ENCODE data around the gene CXXC1. TPM values are rescaled to one million over a fixed set of nuclear protein-coding genes. Genes with fewer than 3 reads are reported as not detected.

CXXC1 gene
- total RNA-seq, 1 donor from 2014 or later = 134 TPM

DNA sequence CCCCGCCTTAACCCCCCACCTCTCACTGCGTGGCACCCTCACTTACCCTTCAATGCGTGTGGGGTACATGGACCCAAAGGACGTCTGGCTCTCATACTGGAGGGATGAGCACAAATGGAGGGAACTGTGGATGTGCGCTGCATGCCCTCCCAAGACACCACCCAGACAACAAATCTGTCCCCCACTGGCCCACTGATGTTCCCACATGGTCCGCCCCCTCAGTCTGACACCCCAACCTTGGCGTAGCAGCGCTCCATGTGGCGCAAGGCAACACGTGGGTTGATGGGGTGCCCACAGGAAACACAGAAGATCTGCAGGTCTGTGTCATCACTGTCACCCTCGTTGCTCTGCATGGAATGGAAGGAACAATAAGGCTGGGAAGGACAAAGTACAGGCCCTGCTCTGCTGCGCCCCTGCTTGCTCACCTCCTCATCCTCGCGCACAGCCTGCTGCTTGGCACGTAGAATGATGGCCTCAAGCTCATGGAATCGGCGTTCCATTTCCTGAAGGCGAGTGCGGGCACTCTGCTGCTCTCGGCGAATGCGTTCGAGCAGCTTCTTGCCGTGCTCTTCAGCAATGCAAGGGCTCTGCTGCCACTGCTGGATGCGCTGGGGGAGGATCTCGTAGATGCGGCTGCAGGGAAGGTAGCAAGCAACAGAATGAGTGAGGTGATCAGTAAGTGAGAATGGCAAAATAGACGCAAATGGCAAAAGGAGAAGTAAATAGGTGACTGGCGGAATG, 3.9 kb downstream of the CXXC1 start:
- TF ChIP-seq, protein P1, sequence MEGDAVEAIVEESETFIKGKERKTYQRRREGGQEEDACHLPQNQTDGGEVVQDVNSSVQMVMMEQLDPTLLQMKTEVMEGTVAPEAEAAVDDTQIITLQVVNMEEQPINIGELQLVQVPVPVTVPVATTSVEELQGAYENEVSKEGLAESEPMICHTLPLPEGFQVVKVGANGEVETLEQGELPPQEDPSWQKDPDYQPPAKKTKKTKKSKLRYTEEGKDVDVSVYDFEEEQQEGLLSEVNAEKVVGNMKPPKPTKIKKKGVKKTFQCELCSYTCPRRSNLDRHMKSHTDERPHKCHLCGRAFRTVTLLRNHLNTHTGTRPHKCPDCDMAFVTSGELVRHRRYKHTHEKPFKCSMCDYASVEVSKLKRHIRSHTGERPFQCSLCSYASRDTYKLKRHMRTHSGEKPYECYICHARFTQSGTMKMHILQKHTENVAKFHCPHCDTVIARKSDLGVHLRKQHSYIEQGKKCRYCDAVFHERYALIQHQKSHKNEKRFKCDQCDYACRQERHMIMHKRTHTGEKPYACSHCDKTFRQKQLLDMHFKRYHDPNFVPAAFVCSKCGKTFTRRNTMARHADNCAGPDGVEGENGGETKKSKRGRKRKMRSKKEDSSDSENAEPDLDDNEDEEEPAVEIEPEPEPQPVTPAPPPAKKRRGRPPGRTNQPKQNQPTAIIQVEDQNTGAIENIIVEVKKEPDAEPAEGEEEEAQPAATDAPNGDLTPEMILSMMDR (IDR thresholded peaks at IDR 0.05) = no peak
- H3K27ac Mint-ChIP-seq = peak overlapping the region; percentile 11
- ChIA-PET CTCF (no interaction called here), POLR2A (interaction anchor here (2.7 kb wide), 1 partner anchor 73 kb away, joined by 20 read pairs; no protein-coding TSS in a partner anchor)
- peaks cover 50% of the 10 kb centered on the region for H3K4me1 Mint-ChIP-seq
- DNase-seq = no peak
- no peaks in the 10 kb centered on the region for H3K9me3 Mint-ChIP-seq
- no peak for ATAC-seq (ENCODE audit: low read depth)
- H3K4me3 Mint-ChIP-seq = no peak overlapping the region
- no peaks in the 10 kb centered on the region for H3K27me3 Mint-ChIP-seq
- H3K36me3 Mint-ChIP-seq (ENCODE audit: low read depth) = peaks cover 71% of the 10 kb centered on the region
- intact Hi-C loops (cut with micrococcal nuclease) = no loop called here

DNA sequence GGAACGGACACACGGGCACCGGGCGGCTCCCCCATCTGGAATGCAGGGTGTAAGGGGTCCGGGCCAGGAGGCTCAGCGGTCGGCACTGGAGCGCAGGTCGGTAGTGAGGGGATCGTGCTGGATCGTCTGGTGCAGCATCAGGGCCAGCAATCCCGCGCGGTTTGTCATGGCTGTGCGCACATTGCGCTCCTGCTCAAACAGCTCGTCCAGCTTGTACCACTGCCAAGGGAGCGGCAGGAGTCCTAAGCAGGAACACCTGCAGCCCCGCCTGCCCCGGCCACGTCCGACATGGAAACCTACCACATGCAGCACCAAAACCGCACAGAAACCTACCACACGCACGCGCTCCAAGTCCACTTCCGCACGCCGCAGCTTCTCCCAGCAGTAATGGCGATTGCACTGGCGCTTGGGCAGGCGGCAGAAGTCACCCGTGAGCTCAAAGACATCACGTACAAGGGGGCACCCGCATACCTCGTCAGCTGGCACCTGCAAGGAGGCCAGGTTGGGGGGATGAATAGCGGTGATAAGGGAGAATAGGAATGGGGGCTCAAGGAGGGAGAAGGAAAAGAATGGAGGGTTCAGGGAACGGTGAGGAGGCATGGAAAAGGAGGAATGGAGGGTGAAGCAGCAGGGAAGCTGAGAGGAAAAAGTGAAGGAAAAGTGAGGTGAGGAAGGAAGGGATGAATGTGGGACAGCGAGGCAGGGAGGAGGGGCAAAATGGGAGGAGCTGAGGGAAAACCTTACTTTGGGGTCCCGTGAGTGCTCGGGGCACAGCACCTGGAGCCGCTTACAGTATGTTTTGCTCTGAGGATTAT, 4.8 kb downstream of the CXXC1 start:
- ATAC-seq (ENCODE audit: low read depth) = no peak
- Mint-ChIP-seq H3K27ac (peak overlapping the region; percentile 50), H3K4me3 (peak overlapping the region; percentile 97), H3K4me1 (peaks cover 49% of the 10 kb centered on the region), H3K27me3 (no peaks in the 10 kb centered on the region), H3K36me3 (ENCODE audit: low read depth) (peaks cover 74% of the 10 kb centered on the region), H3K9me3 (no peaks in the 10 kb centered on the region)
- ChIA-PET CTCF (interaction anchor here (2.3 kb wide), 1 partner anchor 16 kb away, joined by 14 read pairs; the partner anchor contains the start of gene CFAP53), POLR2A (interaction anchor here (1.8 to 2.7 kb wide), 3 partner anchors 15 to 796 kb away, joined by 9 to 44 read pairs (median 20); partner anchors contain the start of genes C18orf32 and CFAP53)
- TF ChIP-seq, protein P1 (IDR thresholded peaks at IDR 0.05) = no peak
- intact Hi-C loops (cut with micrococcal nuclease) = no loop called here
- no peak for DNase-seq

DNA sequence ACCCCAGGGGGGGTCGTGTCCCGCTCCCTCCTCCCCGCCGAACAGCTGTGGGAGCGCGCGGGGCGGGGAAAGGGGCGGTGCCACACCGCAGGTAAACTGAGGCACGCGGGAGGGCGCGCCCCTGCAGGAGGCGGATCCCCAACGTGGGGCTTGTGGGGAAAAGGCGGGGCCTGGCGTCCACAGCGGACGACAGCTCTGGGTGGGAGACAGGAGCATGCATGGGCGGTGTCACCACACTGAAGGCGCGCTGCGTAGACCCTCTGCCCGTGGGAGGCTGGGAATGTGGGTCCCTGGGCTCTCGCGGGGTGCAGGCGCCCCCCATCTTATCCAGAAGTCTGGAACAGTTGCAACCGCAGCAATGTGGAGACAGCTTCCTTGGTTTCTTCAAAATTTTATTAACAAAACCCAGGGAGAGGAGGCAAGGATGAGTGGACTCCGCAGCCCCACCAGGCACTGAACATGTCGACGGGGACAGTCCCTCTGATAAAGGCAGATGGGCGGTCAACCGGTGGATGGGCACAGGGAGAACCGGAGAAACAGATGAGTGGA, 5.4 kb downstream of the CXXC1 start:
- Mint-ChIP-seq H3K9me3 (no peaks in the 10 kb centered on the region), H3K27ac (peak overlapping the region; percentile 93), H3K4me1 (peaks cover 44% of the 10 kb centered on the region), H3K27me3 (no peaks in the 10 kb centered on the region), H3K4me3 (peak overlapping the region; percentile 97), H3K36me3 (ENCODE audit: low read depth) (peaks cover 69% of the 10 kb centered on the region)
- intact Hi-C loops (cut with micrococcal nuclease) = loop anchor here (1.0 to 2.0 kb wide), 7 partner anchors 16 to 915 kb away; partner anchors contain the start of genes CFAP53, ME2 and MEX3C
- ChIA-PET POLR2A (interaction anchor here (0.6 to 2.7 kb wide), 17 partner anchors 9 to 795 kb away, joined by 3 to 44 read pairs (median 4); partner anchors contain the start of genes C18orf32, CFAP53, ME2 and SKA1), CTCF (interaction anchor here (0.9 to 2.3 kb wide), 6 partner anchors 13 to 90 kb away, joined by 3 to 14 read pairs (median 5); partner anchors contain the start of gene CFAP53)
- ATAC-seq (ENCODE audit: low read depth) (no peak), DNase-seq (no peak)
- TF ChIP-seq, protein P1 (IDR thresholded peaks at IDR 0.05) = no peak

DNA sequence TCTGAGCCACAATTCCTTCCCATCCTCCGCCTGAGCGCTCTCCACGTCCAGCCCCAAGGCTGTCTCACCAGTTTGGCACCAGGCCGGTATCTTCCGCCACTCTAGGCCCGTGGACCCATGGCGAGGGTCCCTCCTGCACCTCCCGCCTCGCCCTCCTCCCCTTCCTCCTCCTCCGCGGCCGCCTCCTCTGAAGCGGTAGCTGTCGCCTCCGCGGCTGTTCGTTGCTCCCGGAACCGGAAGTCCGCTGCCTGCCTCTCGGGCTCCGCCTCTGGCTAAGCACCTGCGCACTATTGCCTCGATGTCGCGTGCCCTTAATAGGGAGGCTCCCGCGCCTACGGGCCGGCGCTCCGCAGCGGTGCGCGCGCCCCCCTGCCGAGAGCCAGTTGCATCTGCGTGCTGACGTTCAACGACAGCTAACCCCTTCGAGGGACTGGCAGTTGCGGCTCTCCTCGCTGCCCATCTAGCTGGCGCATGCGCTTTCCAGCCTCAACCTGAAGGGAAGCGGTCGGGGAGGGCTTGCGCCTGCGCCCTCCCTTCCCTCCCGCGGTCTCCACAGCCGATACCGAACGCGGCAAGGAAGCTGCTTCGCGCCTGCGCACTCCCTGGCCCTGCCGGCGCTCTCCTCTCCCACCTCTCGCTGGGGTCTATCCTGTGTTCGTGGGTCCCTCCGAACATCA, 6.1 kb downstream of the CXXC1 start, which contains the start of gene MBD1:
Gene MBD1, minus strand, starts transcription at position 229 of the 677 bp plus-strand sequence. CDS start 1,531 bp downstream, outside the sequence.
- ChIA-PET POLR2A (interaction anchor here (0.6 to 2.7 kb wide), 18 partner anchors 7 to 794 kb away, joined by 3 to 44 read pairs (median 4); partner anchors contain the start of genes C18orf32, CFAP53, ME2 and SKA1), CTCF (interaction anchor here (0.9 to 2.3 kb wide), 7 partner anchors 12 to 91 kb away, joined by 3 to 14 read pairs (median 4); partner anchors contain the start of gene CFAP53)
- intact Hi-C loops (cut with micrococcal nuclease) = loop anchor here (1.0 to 2.0 kb wide), 7 partner anchors 15 to 915 kb away; partner anchors contain the start of genes CFAP53, ME2 and MEX3C
- Mint-ChIP-seq H3K9me3 (no peaks in the 10 kb centered on the region), H3K36me3 (ENCODE audit: low read depth) (peaks cover 71% of the 10 kb centered on the region), H3K27me3 (no peaks in the 10 kb centered on the region), H3K4me1 (peaks cover 38% of the 10 kb centered on the region), H3K4me3 (peak within 1 kb of the TSS; percentile 97), H3K27ac (peak within 1 kb of the TSS; percentile 93)
- peak; percentile 94 for ATAC-seq (ENCODE audit: low read depth)
- peak; percentile 90 for DNase-seq
- TF ChIP-seq, protein P1 (IDR thresholded peaks at IDR 0.05) = no peak
